Astrocyte of the spinal cord (primary cell): Measurements from ENCODE around the gene HDAC2.

Experiments
- DNase-seq: peaks from one replicate; pipeline ENCODE4 v3.0.0; 2011; ENCODE audit warnings: low read depth, low spot score
- H3K4me3 ChIP-seq: 2 replicates; pipeline ENCODE4 v1.5.1; 2011; ENCODE audit warnings: low read depth, mild to moderate bottlenecking, low read length, moderate library complexity
- in situ Hi-C: cut with HindIII; loops from 2 replicates; pipeline ENCODE4 v1.10.0; 2017; ENCODE audit warnings: low sequenced_read_pairs
- TF ChIP-seq, protein P1 (sequence below): IDR thresholded peaks from 2 replicates; pipeline ENCODE4 v1.5.1; 2012; ENCODE audit warnings: low read depth, mild to moderate bottlenecking, low read length, inconsistent platforms

HDAC2 gene

DNA sequence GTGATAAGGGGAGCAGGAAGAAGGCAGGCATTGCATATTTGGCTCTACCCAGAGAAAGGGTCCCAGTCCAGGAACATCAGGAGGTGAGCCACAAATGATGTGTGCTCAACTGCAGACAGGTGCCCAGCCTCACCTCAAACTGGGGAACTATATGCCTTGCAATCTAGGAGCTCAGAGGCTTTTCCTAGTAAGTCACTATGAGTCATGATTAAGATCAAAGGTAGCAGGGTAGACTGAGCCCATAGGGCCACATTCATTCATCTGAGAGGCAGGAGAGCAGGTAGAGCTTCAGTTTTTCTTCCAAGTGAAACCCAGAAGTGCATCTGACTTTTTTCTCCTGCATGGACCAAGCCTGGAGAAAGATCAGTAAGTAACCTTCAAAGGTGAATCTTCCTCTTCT is 82.5 kb downstream of the HDAC2 start:
- no peak overlapping the region for H3K4me3 ChIP-seq
- TF ChIP-seq, protein P1, sequence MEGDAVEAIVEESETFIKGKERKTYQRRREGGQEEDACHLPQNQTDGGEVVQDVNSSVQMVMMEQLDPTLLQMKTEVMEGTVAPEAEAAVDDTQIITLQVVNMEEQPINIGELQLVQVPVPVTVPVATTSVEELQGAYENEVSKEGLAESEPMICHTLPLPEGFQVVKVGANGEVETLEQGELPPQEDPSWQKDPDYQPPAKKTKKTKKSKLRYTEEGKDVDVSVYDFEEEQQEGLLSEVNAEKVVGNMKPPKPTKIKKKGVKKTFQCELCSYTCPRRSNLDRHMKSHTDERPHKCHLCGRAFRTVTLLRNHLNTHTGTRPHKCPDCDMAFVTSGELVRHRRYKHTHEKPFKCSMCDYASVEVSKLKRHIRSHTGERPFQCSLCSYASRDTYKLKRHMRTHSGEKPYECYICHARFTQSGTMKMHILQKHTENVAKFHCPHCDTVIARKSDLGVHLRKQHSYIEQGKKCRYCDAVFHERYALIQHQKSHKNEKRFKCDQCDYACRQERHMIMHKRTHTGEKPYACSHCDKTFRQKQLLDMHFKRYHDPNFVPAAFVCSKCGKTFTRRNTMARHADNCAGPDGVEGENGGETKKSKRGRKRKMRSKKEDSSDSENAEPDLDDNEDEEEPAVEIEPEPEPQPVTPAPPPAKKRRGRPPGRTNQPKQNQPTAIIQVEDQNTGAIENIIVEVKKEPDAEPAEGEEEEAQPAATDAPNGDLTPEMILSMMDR, result no peak
- DNase-seq, result no peak
- in situ Hi-C loops, result no loop called here

- no peak for DNase-seq
- H3K4me3 ChIP-seq, result no peak overlapping the region
- in situ Hi-C loops, result no loop called here
- TF ChIP-seq, protein P1, result no peak
Measured at GRCh38 chr6:113886512-113886911, 84.4 kb downstream of the HDAC2 start.

DNA sequence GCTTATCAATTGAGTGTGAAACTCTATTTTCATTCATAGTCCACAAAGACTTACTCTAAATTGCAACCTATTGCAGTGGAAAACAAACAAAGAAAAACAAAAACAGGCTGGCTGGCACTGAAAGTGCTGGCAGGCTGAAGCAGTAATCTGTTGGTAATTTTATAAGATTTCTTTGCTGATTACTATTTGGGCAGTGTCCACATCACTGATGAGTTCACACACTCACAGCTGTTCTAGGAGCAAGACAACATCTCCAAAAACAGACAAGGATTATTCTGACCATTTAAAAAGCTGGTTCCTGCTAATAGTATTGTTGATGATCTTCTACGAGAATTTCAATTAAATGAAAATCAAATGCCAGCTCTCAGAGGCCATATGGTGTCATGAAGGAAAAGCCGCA is 86.9 kb downstream of the HDAC2 start:
- DNase-seq, result no peak
- TF ChIP-seq, protein P1, result no peak
- no peak overlapping the region for H3K4me3 ChIP-seq
- in situ Hi-C loops, result no loop called here
